ENCODE data around the gene SLC16A10. TPM values are rescaled to one million over a fixed set of nuclear protein-coding genes. Genes with fewer than 3 reads are reported as not detected.

Gene SLC16A10
- total and polyA plus RNA-seq, 2 of the 8 experiments (the other 6 are each of a cell fraction or from before 2014, with no cell fraction given): 18.6 to 23.2 TPM

- TF ChIP-seq ATF3 (IDR thresholded peaks at IDR 0.05; ENCODE audit: insufficient read depth, low read depth, low read length) (no peak), KDM4A (IDR thresholded peaks at IDR 0.05; ENCODE audit: low read depth, low read length, severe bottlenecking) (no peak), MAX (IDR thresholded peaks at IDR 0.05) (no peak), MAFK (IDR thresholded peaks at IDR 0.05; ENCODE audit: low read depth, low read length) (no peak), RBBP5 (IDR thresholded peaks at IDR 0.05; ENCODE audit: borderline replicate concordance, low read depth, low read length) (no peak), FOSL1 (IDR thresholded peaks at IDR 0.05; ENCODE audit: insufficient read depth, low read depth, low read length) (no peak), SRF (IDR thresholded peaks at IDR 0.05; ENCODE audit: low read depth, low read length) (no peak)
Measured at GRCh38 chr6:111173946-111174345, 86.6 kb downstream of the SLC16A10 start (continued).
